HepG2 (cell line): Measurements from ENCODE around the gene RIMBP2. TPM values are rescaled to one million over a fixed set of nuclear protein-coding genes. Genes with fewer than 3 reads are reported as not detected.

ENCODE experiments used
- ATAC-seq: fragments of 200-7000 bp; cut with Tn5 transposase; 3 replicates; pipeline ENCODE4 v1.9.1; 2020; ENCODE audit warnings: mild to moderate bottlenecking, moderate library complexity
- BruUV-seq: library from RNA; stranded (reverse); fragments of 400-500 nt; replicated peaks from 2 replicates; lab custom pipeline; 2021; lab: Mats Ljungman, UMichigan
- CTCF ChIA-PET: fragments of 300-600 bp; formaldehyde crosslinking; extraction: SDS; loops from one replicate; lab custom pipeline; 2021; ENCODE audit warnings: low total read pairs, inconsistent platforms, low intra/inter-chr PET ratio; lab: Yijun Ruan, JAX
- POLR2A ChIA-PET: fragments of 350-600 bp; sonication (Branson Sonifier 250); formaldehyde crosslinking; loops from one replicate; lab custom pipeline; 2020; ENCODE audit warnings: antibody characterized with exemption, inconsistent platforms; lab: Yijun Ruan, JAX
- DNase-seq: peaks from one replicate; pipeline ENCODE4 v3.0.0-alpha.2; 2015; ENCODE audit warnings: low spot score
- FAIRE-seq: peaks from 3 replicates; lab custom pipeline; 2011; peaks lifted over from hg19 to GRCh38; lab: Jason Lieb, UNC
- H2AFZ ChIP-seq: one replicate; pipeline ENCODE4 v1.6.1; 2011; ENCODE audit warnings: low read length, inconsistent platforms
- H3K27ac ChIP-seq: fragments of 300-600 bp; 3 replicates; pipeline ENCODE4 v1.8.0; 2011; ENCODE audit warnings: mixed run types, mild to moderate bottlenecking, mixed read lengths, low read length, inconsistent platforms; ENCODE audit not compliant: insufficient read depth; ENCODE audit errors: extremely low read length
- H3K27me3 ChIP-seq, 2 experiments: fragments of 200-600 bp in 1 of 2; 2 replicates in 1 of 2; 3 replicates in 1 of 2; pipeline versions ENCODE4 v1.6.0 to v1.8.0; 2011; ENCODE audit warnings: low read length in 2 of 2, mild to moderate bottlenecking in 2 of 2, moderate library complexity in 2 of 2, inconsistent platforms in 1 of 2; ENCODE audit not compliant: insufficient read depth in 2 of 2, control insufficient read depth in 1 of 2
- H3K36me3 ChIP-seq, 2 experiments: fragments of 200-600 bp in 1 of 2; replicated peaks in 1 of 2; 2 replicates in 1 of 2; 3 replicates in 1 of 2; pipeline versions ENCODE4 v1.5.1 to v1.8.0; 2011; ENCODE audit warnings: low read length in 2 of 2, inconsistent platforms in 1 of 2; ENCODE audit not compliant: insufficient read depth in 2 of 2, control insufficient read depth in 1 of 2
- H3K4me1 ChIP-seq: 2 replicates; pipeline ENCODE4 v1.5.1; 2012; ENCODE audit warnings: low read length, inconsistent platforms; ENCODE audit not compliant: insufficient read depth
- H3K4me2 ChIP-seq: 2 replicates; pipeline ENCODE4 v1.6.0; 2011; ENCODE audit warnings: low read depth, low read length, inconsistent platforms
- H3K4me3 ChIP-seq, 3 experiments: fragments of 200-600 bp in 1 of 3; sonication (generic), shearing (Covaris generic) in 1 of 3; replicated peaks in 1 of 3; 2 replicates each; pipeline ENCODE4 v1.5.1; 2011 to 2016; ENCODE audit warnings: low read length in 3 of 3, inconsistent platforms in 2 of 3, low read depth in 2 of 3, mild to moderate bottlenecking in 2 of 3, control low read depth in 1 of 3, mixed read lengths in 1 of 3; ENCODE audit not compliant: insufficient read depth in 1 of 3
- H3K79me2 ChIP-seq: one replicate; pipeline ENCODE4 v1.6.1; 2011; ENCODE audit warnings: low read length, inconsistent platforms; ENCODE audit not compliant: insufficient read depth
- H3K9ac ChIP-seq: 2 replicates; pipeline ENCODE4 v1.6.0; 2011; ENCODE audit warnings: mild to moderate bottlenecking, low read depth, low read length, inconsistent platforms; ENCODE audit not compliant: insufficient read depth
- H3K9me3 ChIP-seq: 2 replicates; pipeline ENCODE4 v1.5.1; 2012; ENCODE audit warnings: mild to moderate bottlenecking, low read length
- H4K20me1 ChIP-seq: 2 replicates; pipeline ENCODE4 v1.6.0; 2011; ENCODE audit warnings: inconsistent platforms, mild to moderate bottlenecking, low read length, moderate library complexity; ENCODE audit not compliant: insufficient read depth
- ADNP ChIP-seq: sonication (generic); formaldehyde crosslinking; IDR thresholded peaks from 2 replicates; pipeline ENCODE4 v1.4.0; 2020; ENCODE audit warnings: missing genetic modification reagents
- ASH2L ChIP-seq: fragments of 300-600, 200-600 bp; sonication (generic); IDR thresholded peaks from 2 replicates; pipeline ENCODE4 v1.7.0; 2017; ENCODE audit warnings: low read depth, mild to moderate bottlenecking, moderate library complexity, mixed read lengths, low read length; ENCODE audit not compliant: insufficient read length
- NFATC3 ChIP-seq: sonication (generic); formaldehyde crosslinking; IDR thresholded peaks from 2 replicates; pipeline ENCODE4 v1.5.1; 2020; ENCODE audit warnings: mild to moderate bottlenecking, missing genetic modification reagents
- PHF5A ChIP-seq: IDR thresholded peaks from one replicate; pipeline ENCODE4 v1.6.1; 2018; ENCODE audit warnings: low read depth, missing genetic modification reagents; ENCODE audit not compliant: unreplicated experiment
- SMAD9 ChIP-seq: sonication (generic); formaldehyde crosslinking; IDR thresholded peaks from 2 replicates; pipeline ENCODE4 v1.5.1; 2020; ENCODE audit warnings: mild to moderate bottlenecking, missing genetic modification reagents
- ZNF253 ChIP-seq: sonication (generic); formaldehyde crosslinking; IDR thresholded peaks from 2 replicates; pipeline ENCODE4 v1.8.0; 2022; ENCODE audit warnings: mild to moderate bottlenecking, missing genetic modification reagents, borderline replicate concordance
- ZNF550 ChIP-seq: sonication (generic); formaldehyde crosslinking; IDR thresholded peaks from 2 replicates; pipeline ENCODE4 v1.4.0; 2020; ENCODE audit warnings: mild to moderate bottlenecking, missing genetic modification reagents, borderline replicate concordance
- ZNF792 ChIP-seq: IDR thresholded peaks from 2 replicates; pipeline ENCODE4 v1.6.1; 2016
- ZNF816 ChIP-seq: sonication (generic); formaldehyde crosslinking; IDR thresholded peaks from 2 replicates; pipeline ENCODE4 v1.8.0; 2022; ENCODE audit warnings: missing genetic modification reagents, mild to moderate bottlenecking, borderline replicate concordance
- WGBS: methylation state at CpG from one replicate; pipeline ENCODE4 v1.1.6; 2017; ENCODE audit warnings: low lambda C conversion rate; 5-methylcytosine and 5-hydroxymethylcytosine counted together
- in situ Hi-C: cut with HindIII; loops from 2 replicates; pipeline ENCODE4 v1.10.0; 2017; ENCODE audit warnings: low pct_unique_long_range_greater_than_20kb; ENCODE audit not compliant: extremely low pct_ligation_motif_present
- intact Hi-C: fragments of 100-400 bp; cut with micrococcal nuclease; formaldehyde crosslinking; loops from one replicate; pipeline ENCODE4 v1.10.0; 2022; ENCODE audit not compliant: unreplicated experiment
- polyA plus RNA-seq, 8 experiments: library from polyadenylated mRNA; depleted of rRNA in 3 of 8; stranded (reverse) in 7 of 8; unstranded in 1 of 8; fragments of >200 nt; fragmentation: Illumina TruSeq in 4 of 8; extraction: Trizol in 4 of 8; gene quantifications; 2 replicates each; pipeline versions ENCODE4 v1.2.1 to v1.2.3, GENCODE V29; 2011 to 2016; ENCODE audit warnings: low read depth in 4 of 8, missing spikeins in 1 of 8, mixed read lengths in 1 of 8; ENCODE audit not compliant: insufficient read depth in 1 of 8
- total RNA-seq, 5 experiments: library from RNA; depleted of rRNA; stranded (reverse); fragments of >200 nt; fragmentation: Illumina TruSeq; extraction: Trizol; gene quantifications; 2 replicates each; pipeline ENCODE4 v1.2.3, GENCODE V29; 2016; ENCODE audit warnings: low read depth in 1 of 5
- TF ChIP-seq, protein P1 (sequence below): fragments of 450-650 bp; IDR thresholded peaks from 2 replicates; pipeline ENCODE4 v1.6.1; 2017; ENCODE audit warnings: mild to moderate bottlenecking
- TF ChIP-seq, protein P2 (sequence below): sonication (generic); formaldehyde crosslinking; IDR thresholded peaks from 2 replicates; pipeline ENCODE4 v1.4.0; 2020; ENCODE audit warnings: mild to moderate bottlenecking, missing genetic modification reagents

The RIMBP2 gene
- total and polyA plus RNA-seq, 2 of the 13 experiments (the other 11 are each of a cell fraction or from before 2014, with no cell fraction given): 0.03 TPM; not detected in 1

DNA sequence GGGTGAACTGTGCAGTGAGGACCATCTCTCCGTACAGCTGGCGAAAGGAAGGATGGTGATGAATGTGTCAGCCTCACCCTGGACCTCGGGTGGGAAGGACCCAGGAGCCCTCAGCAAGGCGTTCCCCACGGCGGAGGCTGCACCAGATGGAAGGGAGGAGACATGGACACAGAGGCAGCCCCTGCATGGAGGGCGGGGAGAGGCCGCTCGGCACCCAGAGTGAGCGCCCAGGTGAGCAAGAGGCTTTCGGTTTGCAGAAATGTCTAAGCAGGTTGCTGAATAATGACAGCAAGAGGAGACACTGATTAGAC, 268.5 kb downstream of the RIMBP2 start:
- Histone ChIP-seq H2AFZ (no peak overlapping the region), H3K9me3 (no peaks in the 10 kb centered on the region), H3K4me2 (no peak overlapping the region), H3K27ac (no peak overlapping the region), H4K20me1 (no peaks in the 10 kb centered on the region), H3K4me3 (no peak overlapping the region), H3K4me1 (no peaks in the 10 kb centered on the region), H3K79me2 (no peaks in the 10 kb centered on the region), H3K9ac (no peak overlapping the region), H3K27me3 (peaks cover 8 to 33% of the 10 kb centered on the region in 2 experiments; a peak in 3 of 5 replicates), H3K36me3 (no peaks in the 10 kb centered on the region)
- POLR2A ChIA-PET: no interaction called here
- no peak for FAIRE-seq
- BruUV-seq: no TSS peak
- ATAC-seq: no peak
- in situ Hi-C loops (no loop called here), intact Hi-C loops (no loop called here)
- TF ChIP-seq ZNF816: no peak
- TF ChIP-seq SMAD9 (CRISPR knock-in tag): no peak
- TF ChIP-seq NFATC3 (CRISPR knock-in tag): no peak
- no peak for TF ChIP-seq ZNF792
- TF ChIP-seq ASH2L: no peak
- TF ChIP-seq ZNF253 (CRISPR knock-in tag): no peak
- TF ChIP-seq, protein P1, sequence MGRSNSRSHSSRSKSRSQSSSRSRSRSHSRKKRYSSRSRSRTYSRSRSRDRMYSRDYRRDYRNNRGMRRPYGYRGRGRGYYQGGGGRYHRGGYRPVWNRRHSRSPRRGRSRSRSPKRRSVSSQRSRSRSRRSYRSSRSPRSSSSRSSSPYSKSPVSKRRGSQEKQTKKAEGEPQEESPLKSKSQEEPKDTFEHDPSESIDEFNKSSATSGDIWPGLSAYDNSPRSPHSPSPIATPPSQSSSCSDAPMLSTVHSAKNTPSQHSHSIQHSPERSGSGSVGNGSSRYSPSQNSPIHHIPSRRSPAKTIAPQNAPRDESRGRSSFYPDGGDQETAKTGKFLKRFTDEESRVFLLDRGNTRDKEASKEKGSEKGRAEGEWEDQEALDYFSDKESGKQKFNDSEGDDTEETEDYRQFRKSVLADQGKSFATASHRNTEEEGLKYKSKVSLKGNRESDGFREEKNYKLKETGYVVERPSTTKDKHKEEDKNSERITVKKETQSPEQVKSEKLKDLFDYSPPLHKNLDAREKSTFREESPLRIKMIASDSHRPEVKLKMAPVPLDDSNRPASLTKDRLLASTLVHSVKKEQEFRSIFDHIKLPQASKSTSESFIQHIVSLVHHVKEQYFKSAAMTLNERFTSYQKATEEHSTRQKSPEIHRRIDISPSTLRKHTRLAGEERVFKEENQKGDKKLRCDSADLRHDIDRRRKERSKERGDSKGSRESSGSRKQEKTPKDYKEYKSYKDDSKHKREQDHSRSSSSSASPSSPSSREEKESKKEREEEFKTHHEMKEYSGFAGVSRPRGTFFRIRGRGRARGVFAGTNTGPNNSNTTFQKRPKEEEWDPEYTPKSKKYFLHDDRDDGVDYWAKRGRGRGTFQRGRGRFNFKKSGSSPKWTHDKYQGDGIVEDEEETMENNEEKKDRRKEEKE: no peak
- no peak for TF ChIP-seq PHF5A
- TF ChIP-seq, protein P2, sequence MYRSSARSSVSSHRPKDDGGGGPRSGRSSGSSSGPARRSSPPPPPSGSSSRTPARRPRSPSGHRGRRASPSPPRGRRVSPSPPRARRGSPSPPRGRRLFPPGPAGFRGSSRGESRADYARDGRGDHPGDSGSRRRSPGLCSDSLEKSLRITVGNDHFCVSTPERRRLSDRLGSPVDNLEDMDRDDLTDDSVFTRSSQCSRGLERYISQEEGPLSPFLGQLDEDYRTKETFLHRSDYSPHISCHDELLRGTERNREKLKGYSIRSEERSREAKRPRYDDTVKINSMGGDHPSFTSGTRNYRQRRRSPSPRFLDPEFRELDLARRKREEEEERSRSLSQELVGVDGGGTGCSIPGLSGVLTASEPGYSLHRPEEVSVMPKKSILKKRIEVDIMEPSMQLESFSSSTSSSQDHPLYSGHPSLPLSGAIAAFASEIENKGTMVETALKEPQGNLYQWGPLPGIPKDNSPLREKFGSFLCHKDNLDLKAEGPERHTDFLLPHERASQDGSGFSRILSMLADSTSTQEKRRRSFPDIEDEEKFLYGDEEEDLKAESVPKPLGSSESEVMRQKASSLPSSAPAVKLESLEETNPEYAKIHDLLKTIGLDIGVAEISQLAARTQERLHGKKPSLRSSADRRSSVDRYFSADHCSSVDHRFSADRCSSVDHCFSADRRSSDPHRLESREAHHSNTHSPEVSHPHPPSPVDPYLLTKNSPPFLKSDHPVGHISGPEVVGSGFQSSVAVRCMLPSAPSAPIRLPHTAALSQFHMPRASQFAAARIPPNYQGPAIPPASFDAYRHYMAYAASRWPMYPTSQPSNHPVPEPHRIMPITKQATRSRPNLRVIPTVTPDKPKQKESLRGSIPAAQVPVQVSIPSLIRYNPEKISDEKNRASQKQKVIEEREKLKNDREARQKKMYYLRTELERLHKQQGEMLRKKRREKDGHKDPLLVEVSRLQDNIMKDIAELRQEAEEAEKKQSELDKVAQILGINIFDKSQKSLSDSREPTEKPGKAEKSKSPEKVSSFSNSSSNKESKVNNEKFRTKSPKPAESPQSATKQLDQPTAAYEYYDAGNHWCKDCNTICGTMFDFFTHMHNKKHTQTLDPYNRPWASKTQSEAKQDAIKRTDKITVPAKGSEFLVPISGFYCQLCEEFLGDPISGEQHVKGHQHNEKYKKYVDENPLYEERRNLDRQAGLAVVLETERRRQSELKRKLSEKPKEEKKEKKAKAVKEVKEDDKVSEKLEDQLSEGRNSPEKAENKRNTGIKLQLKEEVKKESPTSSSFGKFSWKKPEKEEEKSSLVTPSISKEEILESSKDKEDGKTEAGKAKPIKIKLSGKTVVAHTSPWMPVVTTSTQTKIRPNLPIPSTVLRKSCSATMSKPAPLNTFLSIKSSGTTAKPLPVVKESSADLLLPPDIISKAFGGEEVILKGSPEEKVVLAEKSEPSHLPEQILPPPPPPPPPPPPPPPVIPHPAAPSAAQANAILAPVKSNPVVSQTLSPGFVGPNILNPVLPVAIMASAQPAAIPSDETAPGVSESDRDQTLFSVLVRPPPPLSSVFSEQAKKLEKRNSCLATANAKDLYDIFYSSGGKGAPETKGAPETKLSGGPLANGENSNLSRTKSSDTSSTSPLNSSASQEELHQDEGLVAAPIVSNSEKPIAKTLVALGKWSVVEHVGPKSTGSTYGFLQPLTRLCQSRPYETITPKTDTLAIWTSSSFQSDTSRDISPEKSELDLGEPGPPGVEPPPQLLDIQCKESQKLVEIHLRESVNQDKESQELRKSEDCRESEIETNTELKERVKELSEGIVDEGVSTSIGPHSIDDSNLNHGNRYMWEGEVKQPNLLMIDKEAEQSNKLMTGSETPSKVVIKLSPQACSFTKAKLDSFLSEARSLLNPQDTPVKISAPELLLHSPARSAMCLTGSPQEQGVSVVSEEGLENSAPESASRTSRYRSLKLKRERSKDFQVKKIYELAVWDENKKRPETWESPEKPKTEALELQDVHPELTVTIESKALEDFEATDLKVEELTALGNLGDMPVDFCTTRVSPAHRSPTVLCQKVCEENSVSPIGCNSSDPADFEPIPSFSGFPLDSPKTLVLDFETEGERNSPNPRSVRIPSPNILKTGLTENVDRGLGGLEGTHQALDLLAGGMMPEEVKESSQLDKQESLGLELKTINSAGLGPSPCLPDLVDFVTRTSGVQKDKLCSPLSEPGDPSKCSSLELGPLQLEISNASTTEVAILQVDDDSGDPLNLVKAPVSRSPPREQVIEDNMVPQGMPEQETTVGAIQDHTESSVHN: no peak
- TF ChIP-seq ADNP (CRISPR knock-in tag): no peak
- TF ChIP-seq ZNF550 (CRISPR knock-in tag): no peak
- 38% methylated on average over 7 of the region's 11 CpGs for WGBS
- DNase-seq: no peak
- CTCF ChIA-PET: no interaction called here
